GM12892 (cell line): ENCODE results near the gene IFITM1.
A peak's percentile ranks its signal among the peaks of the same experiment; 100 is the strongest.
"Not testable (repeated sequence)": the region's sequence is repeated elsewhere in the genome, so short reads cannot be mapped to it uniquely, and the experiment has no call there.

Experiments used
- DNase-seq: peaks from one replicate; pipeline ENCODE4 v3.0.0; 2011; ENCODE audit not compliant: insufficient read length
- FAIRE-seq: peaks from 2 replicates; lab custom pipeline; 2011; peaks lifted over from hg19 to GRCh38; lab: Jason Lieb, UNC
- POLR2A ChIP-seq: IDR thresholded peaks from 2 replicates; pipeline ENCODE4 v1.6.1; 2011; ENCODE audit warnings: low read depth, low read length, control low read depth
- POLR2AphosphoS5 ChIP-seq: IDR thresholded peaks from 2 replicates; pipeline ENCODE4 v1.6.1; 2011; ENCODE audit warnings: low read depth, low read length, control low read depth
- TAF1 ChIP-seq: IDR thresholded peaks from 2 replicates; pipeline ENCODE4 v1.6.1; 2011; ENCODE audit warnings: low read depth, mild to moderate bottlenecking, control low read depth, low read length, borderline replicate concordance

IFITM1 gene

GRCh38 chr11:340539-341512 lies 27.0 kb downstream of the IFITM1 start:
- TF ChIP-seq POLR2A (no peak), TAF1 (no peak), POLR2AphosphoS5 (no peak)
- DNase-seq = no peak
- FAIRE-seq = no peak

DNA sequence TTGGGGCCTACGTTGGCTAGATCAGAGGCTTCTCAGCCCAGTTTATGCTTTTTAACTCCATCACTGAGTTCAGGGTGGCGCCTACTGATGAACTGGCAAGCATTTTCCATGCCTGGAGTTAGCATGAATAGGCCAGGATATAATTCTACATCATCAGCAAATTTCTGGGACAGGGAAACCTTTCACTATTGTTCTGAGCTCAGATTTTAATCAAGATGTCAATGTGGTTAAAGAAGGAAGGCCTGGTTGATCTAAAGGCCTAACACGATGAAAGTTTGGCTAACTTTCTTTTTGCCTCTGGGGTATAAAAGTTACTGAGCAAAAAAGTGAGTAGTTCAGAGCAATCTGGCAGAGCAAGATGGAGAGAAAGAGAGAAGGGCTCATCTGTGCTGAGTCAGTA lies 28.5 kb downstream of the IFITM1 start:
- FAIRE-seq (peak; percentile 56), DNase-seq (no peak)
- TF ChIP-seq POLR2AphosphoS5 (no peak), POLR2A (no peak), TAF1 (no peak)

DNA sequence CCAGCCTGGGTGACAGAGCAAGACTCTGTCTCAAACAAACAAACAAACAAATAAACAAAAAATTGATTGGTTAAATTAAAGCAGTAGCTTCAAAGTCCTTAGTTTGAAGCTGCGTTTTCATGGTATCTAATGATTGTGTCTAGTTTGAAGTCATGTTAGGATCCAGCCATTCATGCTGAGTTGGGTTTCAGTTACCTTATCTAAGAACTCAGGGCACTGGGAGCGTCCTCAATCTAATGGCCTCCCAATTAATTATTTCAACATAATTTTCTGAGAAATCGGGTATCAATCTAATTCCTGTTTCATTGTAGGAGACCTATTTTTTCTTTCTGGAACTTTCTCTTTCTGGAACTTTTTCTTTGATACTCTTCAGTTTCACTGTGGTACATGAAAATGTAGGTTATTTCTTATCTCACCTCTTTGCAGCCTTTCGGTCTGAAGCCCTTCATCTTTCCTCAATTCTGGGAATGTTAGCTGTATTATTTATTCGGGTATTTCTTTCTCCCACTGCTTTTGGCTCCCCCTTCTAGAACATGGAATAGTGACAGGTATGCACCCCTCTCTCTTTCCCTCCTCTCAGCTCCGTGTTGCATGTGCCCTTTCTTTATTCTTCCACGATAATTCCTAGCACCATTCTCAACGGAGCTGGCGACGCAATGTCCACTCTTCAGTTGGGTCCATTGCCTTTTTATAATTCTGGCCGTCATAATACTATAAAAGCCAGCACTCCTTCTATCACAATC lies 31.2 kb downstream of the IFITM1 start:
- FAIRE-seq (no peak), DNase-seq (no peak)
- no peak for TF ChIP-seq POLR2AphosphoS5
- TF ChIP-seq TAF1 = no peak
- no peak for TF ChIP-seq POLR2A

GRCh38 chr11:346529-346928 lies 32.7 kb downstream of the IFITM1 start:
- FAIRE-seq (no peak), DNase-seq (no peak)
- TF ChIP-seq POLR2A (no peak), POLR2AphosphoS5 (no peak)

DNA sequence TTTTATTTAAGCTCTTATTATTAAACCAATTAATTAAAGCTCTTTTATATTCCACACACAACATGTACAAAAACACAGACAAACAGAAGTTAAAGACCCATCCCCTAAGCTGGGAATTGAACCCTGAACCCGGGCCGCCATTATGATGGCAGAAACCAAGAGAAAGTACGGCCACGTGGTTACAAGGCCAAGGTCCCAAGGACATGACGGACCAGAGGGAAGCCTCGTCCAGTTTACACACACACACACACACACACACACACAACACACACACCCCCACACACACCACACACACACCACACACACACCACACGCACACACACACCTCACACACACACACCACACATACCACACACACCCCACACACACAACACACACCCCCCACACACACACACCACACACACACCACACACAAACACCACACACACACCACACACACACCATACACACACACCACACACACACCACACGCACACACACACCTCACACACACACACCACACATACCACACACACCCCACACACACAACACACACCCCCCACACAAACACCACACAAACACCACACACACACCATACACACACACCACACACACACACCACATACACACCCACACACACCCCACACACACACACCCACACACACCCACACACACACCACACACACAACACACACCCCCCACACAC lies 35.6 kb downstream of the IFITM1 start:
- FAIRE-seq = peak; percentile 99
- DNase-seq = not testable (repeated sequence)

GRCh38 chr11:350033-350722 lies 36.3 kb downstream of the IFITM1 start:
- not testable (repeated sequence) for FAIRE-seq, DNase-seq

GRCh38 chr11:350723-351255 lies 36.9 kb downstream of the IFITM1 start:
- TF ChIP-seq POLR2AphosphoS5 (no peak), TAF1 (no peak), POLR2A (0 out of 2 replicates have a peak, but pooled peaks have one; percentile 31)
- FAIRE-seq (peak; percentile 83), DNase-seq (no peak)

GRCh38 chr11:351411-351810 lies 37.6 kb downstream of the IFITM1 start:
- no peak for FAIRE-seq
- no peak for TF ChIP-seq POLR2A
- TF ChIP-seq TAF1 = no peak
- TF ChIP-seq POLR2AphosphoS5 = no peak
- DNase-seq = no peak

DNA sequence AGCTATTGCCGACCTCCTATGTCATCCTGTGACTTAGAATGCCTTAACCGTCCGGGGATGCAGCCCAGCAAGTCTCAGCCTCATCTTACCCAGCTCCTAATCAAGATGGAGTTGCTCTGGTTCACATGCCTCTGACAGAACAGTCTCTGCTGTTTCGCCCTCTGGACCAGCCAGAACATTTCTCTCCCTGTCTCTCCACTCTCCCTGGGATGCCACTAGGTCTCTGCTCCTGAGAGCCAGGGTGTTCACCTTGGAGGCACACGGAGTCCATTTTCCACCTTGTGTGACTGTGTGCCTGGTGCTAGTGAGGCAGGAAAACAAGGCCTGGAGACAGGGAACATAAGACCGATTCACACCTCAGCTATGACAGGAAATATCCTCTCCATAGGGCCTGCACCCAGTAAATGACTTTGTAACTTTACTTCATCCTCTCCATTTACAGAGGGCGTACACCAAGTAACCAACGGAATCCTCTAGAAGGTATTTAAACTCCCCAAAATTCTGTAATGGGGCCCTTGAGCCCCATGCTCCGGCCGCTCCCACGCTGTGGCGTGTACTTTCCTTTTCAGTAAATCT lies 38.7 kb downstream of the IFITM1 start:
- DNase-seq (no peak), FAIRE-seq (no peak)
- TF ChIP-seq TAF1 = no peak
- no peak for TF ChIP-seq POLR2AphosphoS5
- no peak for TF ChIP-seq POLR2A

- TF ChIP-seq POLR2A (no peak), POLR2AphosphoS5 (no peak), TAF1 (no peak)
- FAIRE-seq (no peak), DNase-seq (no peak)
These were observed 39.5 kb downstream of the IFITM1 start for GRCh38 chr11:353179-353873.
